K562 (cell line): ENCODE results near the gene WDR91. TPM values are rescaled to one million over a fixed set of nuclear protein-coding genes. Genes with fewer than 3 reads are reported as not detected.

Source experiments
- ATAC-seq: fragments of 200-7000 bp; cut with Tn5 transposase; 3 replicates; pipeline ENCODE4 v1.9.1; 2020; ENCODE audit warnings: moderate library complexity
- BruUV-seq: library from RNA; stranded (reverse); fragments of 400-500 nt; replicated peaks from 2 replicates; lab custom pipeline; 2021; lab: Mats Ljungman, UMichigan
- CTCF ChIA-PET: fragments of 300-600 bp; formaldehyde crosslinking; extraction: SDS; loops from one replicate; lab custom pipeline; 2021; ENCODE audit warnings: low intra/inter-chr PET ratio; lab: Yijun Ruan, JAX
- POLR2A ChIA-PET: fragments of 300-600, 350-650 bp; sonication (Branson Sonifier 250); formaldehyde crosslinking; extraction: SDS; loops from one replicate; lab custom pipeline; 2021; ENCODE audit warnings: antibody characterized with exemption, inconsistent platforms; lab: Yijun Ruan, JAX
- DNase-seq, 4 experiments: peaks; one replicate each; pipeline versions ENCODE4 v3.0.0 to v3.0.0-alpha.2; 2011 to 2018; ENCODE audit warnings: low spot score in 3 of 4, mixed read lengths in 3 of 4; ENCODE audit errors: extremely low read depth in 1 of 4
- FAIRE-seq: peaks from 2 replicates; lab custom pipeline; 2011; peaks lifted over from hg19 to GRCh38; lab: Jason Lieb, UNC
- H2AFZ ChIP-seq: 2 replicates; pipeline ENCODE4 v1.6.0; 2011; ENCODE audit warnings: low read depth, low read length, control low read depth, inconsistent platforms
- H3K27ac ChIP-seq: fragments of 200-600 bp; 3 replicates; pipeline ENCODE4 v1.8.0; 2011; ENCODE audit warnings: low read depth, mild to moderate bottlenecking, control low read depth, inconsistent platforms, low read length, moderate library complexity, mixed read lengths; ENCODE audit errors: extremely low read depth
- H3K27me3 ChIP-seq, 2 experiments: fragments of 300-600 bp in 1 of 2; 2 replicates in 1 of 2; 3 replicates in 1 of 2; pipeline versions ENCODE4 v1.6.0 to v1.8.0; 2011; ENCODE audit warnings: inconsistent platforms in 2 of 2, low read length in 2 of 2, mild to moderate bottlenecking in 1 of 2, mixed read lengths in 1 of 2, moderate library complexity in 1 of 2; ENCODE audit not compliant: control insufficient read depth in 2 of 2, insufficient read depth in 2 of 2
- H3K36me3 ChIP-seq: fragments of 300-600 bp; 3 replicates; pipeline ENCODE4 v1.8.0; 2011; ENCODE audit warnings: mild to moderate bottlenecking, low read length, inconsistent platforms; ENCODE audit not compliant: control insufficient read depth, insufficient read depth
- H3K4me1 ChIP-seq, 2 experiments: fragments of 200-600 bp in 1 of 2; replicated peaks in 1 of 2; 2 replicates in 1 of 2; 3 replicates in 1 of 2; pipeline versions ENCODE4 v1.5.1 to v1.8.0; 2011; ENCODE audit warnings: inconsistent platforms in 2 of 2, low read length in 2 of 2, mild to moderate bottlenecking in 1 of 2, mixed read lengths in 1 of 2, moderate library complexity in 1 of 2; ENCODE audit not compliant: control insufficient read depth in 2 of 2, insufficient read depth in 2 of 2
- H3K4me2 ChIP-seq: 2 replicates; pipeline ENCODE4 v1.6.1; 2011; ENCODE audit warnings: low read length, control low read depth, inconsistent platforms, mixed read lengths; ENCODE audit not compliant: insufficient read depth
- H3K4me3 ChIP-seq: fragments of 200-600 bp; sonication (generic), shearing (Covaris generic); 2 replicates; pipeline ENCODE4 v1.5.1; 2016; ENCODE audit warnings: control low read depth, inconsistent platforms
- H3K79me2 ChIP-seq: fragments of 200-600 bp; 3 replicates; pipeline ENCODE4 v1.8.0; 2011; ENCODE audit warnings: low read length, inconsistent platforms; ENCODE audit not compliant: control insufficient read depth, insufficient read depth
- H3K9ac ChIP-seq, 2 experiments: 2 replicates each; pipeline versions ENCODE4 v1.6.0 to v1.6.1; 2011; ENCODE audit warnings: low read depth in 2 of 2, low read length in 2 of 2, control low read depth in 1 of 2, inconsistent platforms in 1 of 2, mild to moderate bottlenecking in 1 of 2, mixed read lengths in 1 of 2; ENCODE audit not compliant: insufficient read depth in 1 of 2
- H3K9me1 ChIP-seq: one replicate; pipeline ENCODE4 v1.6.0; 2011; ENCODE audit warnings: inconsistent platforms, mild to moderate bottlenecking, low read length, moderate library complexity; ENCODE audit not compliant: control insufficient read depth, insufficient read depth
- H3K9me3 ChIP-seq: replicated peaks from 2 replicates; pipeline ENCODE4 v1.5.1; 2011; ENCODE audit warnings: low read depth, low read length, inconsistent platforms; ENCODE audit not compliant: control insufficient read depth, insufficient read depth
- H4K20me1 ChIP-seq: replicated peaks from 2 replicates; pipeline ENCODE4 v1.6.1; 2011; ENCODE audit warnings: low read length, inconsistent platforms, mixed read lengths; ENCODE audit not compliant: control insufficient read depth, insufficient read depth
- ELF1 ChIP-seq: fragments of 200-800 bp; sonication (Bioruptor generic); IDR thresholded peaks from 2 replicates; pipeline ENCODE4 v1.6.1; 2016; ENCODE audit warnings: missing genetic modification characterization, missing compliant biosample characterization
- NR4A1 ChIP-seq, 2 experiments: fragments of 250-450 bp in 1 of 2; fragments of 450-650 bp in 1 of 2; sonication (Bioruptor Pico) in 1 of 2; IDR thresholded peaks; 2 replicates each; pipeline versions ENCODE4 v1.4.0 to v1.6.1; 2016 to 2020; ENCODE audit warnings: mild to moderate bottlenecking in 2 of 2, missing compliant biosample characterization in 1 of 2, missing genetic modification characterization in 1 of 2, moderate library complexity in 1 of 2
- SMARCA4 ChIP-seq: fragments of 450-650 bp; IDR thresholded peaks from 2 replicates; pipeline ENCODE4 v1.6.1; 2016
- ZC3H4 ChIP-seq: sonication (generic); formaldehyde crosslinking; IDR thresholded peaks from 2 replicates; pipeline ENCODE4 v1.9.0; 2021; ENCODE audit warnings: missing genetic modification reagents, borderline replicate concordance
- ZFP1 ChIP-seq: fragments of 450-650 bp; formaldehyde crosslinking; IDR thresholded peaks from 2 replicates; pipeline ENCODE4 v1.4.0; 2020; ENCODE audit warnings: mild to moderate bottlenecking, mixed read lengths
- WGBS: fragments of 100-300 bp; shearing (Covaris generic); methylation state at CpG from one replicate; pipeline ENCODE4 v1.1.6; 2016; ENCODE audit warnings: low coverage, mixed read lengths; ENCODE audit not compliant: insufficient coverage; ENCODE audit errors: missing lambda C conversion rate; 5-methylcytosine and 5-hydroxymethylcytosine counted together
- in situ Hi-C: fragments of 300-500 bp; cut with MboI; formaldehyde crosslinking; loops from 4 replicates; pipeline ENCODE4 v1.15.0; 2018; ENCODE audit warnings: inconsistent platforms, mixed read lengths
- intact Hi-C: fragments of 100-400 bp; cut with micrococcal nuclease; formaldehyde crosslinking; loops from 2 replicates; pipeline ENCODE4 v1.14.2; 2022
- polyA plus RNA-seq, 8 experiments: library from polyadenylated mRNA; depleted of rRNA in 4 of 8; stranded (reverse) in 5 of 8; unstranded in 3 of 8; fragments of >200 nt; fragmentation: Nextera tagmentation in 2 of 8; fragmentation: Illumina TruSeq in 1 of 8; extraction: Ambion mirVana in 2 of 8; extraction: Trizol in 1 of 8; gene quantifications; 2 replicates each; pipeline versions ENCODE4 v1.2.1 to v1.2.3, GENCODE V29; 2011 to 2014; ENCODE audit warnings: inconsistent platforms in 1 of 8, missing spikeins in 1 of 8
- total RNA-seq, 7 experiments: library from RNA; depleted of rRNA in 6 of 7; stranded (reverse); fragments of >200 nt in 6 of 7; fragmentation: Illumina TruSeq in 2 of 7; extraction: Trizol in 2 of 7; gene quantifications; 2 replicates each; pipeline versions ENCODE4 v1.2.1 to v1.2.3, GENCODE V29; 2011 to 2021; ENCODE audit warnings: low replicate concordance in 1 of 7
- TF ChIP-seq, protein P1 (sequence below): sonication (generic); formaldehyde crosslinking; IDR thresholded peaks from 2 replicates; pipeline ENCODE4 v1.8.0; 2023; ENCODE audit warnings: missing genetic modification reagents, mild to moderate bottlenecking, borderline replicate concordance
- TF ChIP-seq, protein P2 (sequence below): fragments of 450-650 bp; IDR thresholded peaks from 2 replicates; pipeline ENCODE4 v1.7.0; 2016; ENCODE audit warnings: borderline replicate concordance

WDR91 gene
- total and polyA plus RNA-seq, 9 of the 15 experiments (the other 6 are each of a cell fraction or from before 2014, with no cell fraction given) = 1.9 to 18.2 (median 9.8) TPM

DNA sequence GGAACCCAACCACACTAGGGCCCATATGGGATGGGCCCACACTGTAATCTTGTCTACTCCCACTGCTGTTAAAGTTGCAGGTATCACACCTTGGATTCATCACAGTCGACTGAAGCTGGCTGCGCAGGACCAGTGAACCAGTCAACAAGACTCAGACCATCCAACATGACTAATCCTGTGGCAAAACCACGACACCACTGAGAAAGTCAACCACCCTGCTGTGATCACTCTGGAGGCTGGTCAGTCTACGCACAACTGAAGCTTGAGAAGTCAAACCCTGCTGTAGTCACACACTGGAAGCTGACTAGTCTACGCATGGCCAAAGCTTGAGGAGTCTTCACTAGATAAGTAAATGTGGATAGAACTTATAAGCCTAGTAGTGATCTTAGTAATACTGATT lies 31.2 kb downstream of the WDR91 start:
- Histone ChIP-seq H3K79me2 (no peaks in the 10 kb centered on the region), H3K27me3 (no peaks in the 10 kb centered on the region), H3K4me3 (no peak overlapping the region), H2AFZ (no peak overlapping the region), H4K20me1 (no peaks in the 10 kb centered on the region), H3K27ac (no peak overlapping the region), H3K36me3 (0 out of 3 replicates have a peak, but pooled peaks cover 2% of the 10 kb centered on the region), H3K4me1 (peaks cover 6 to 10% of the 10 kb centered on the region in 2 experiments; a peak in 4 of 5 replicates), H3K9ac (no peak overlapping the region), H3K4me2 (no peak overlapping the region), H3K9me3 (peaks cover 20% of the 10 kb centered on the region), H3K9me1 (no peaks in the 10 kb centered on the region)
- intact Hi-C loops = no loop called here
- CTCF ChIA-PET = interaction anchor here (0.5 kb wide), 1 partner anchor 1749 kb away, joined by 3 read pairs; no protein-coding TSS in a partner anchor
- no peak for ATAC-seq
- WGBS = 38% methylated on average over 5 of the region's 5 CpGs
- no peak for DNase-seq
- in situ Hi-C loops = no loop called here
- TF ChIP-seq ZFP1 = no peak
- TF ChIP-seq, protein P1, sequence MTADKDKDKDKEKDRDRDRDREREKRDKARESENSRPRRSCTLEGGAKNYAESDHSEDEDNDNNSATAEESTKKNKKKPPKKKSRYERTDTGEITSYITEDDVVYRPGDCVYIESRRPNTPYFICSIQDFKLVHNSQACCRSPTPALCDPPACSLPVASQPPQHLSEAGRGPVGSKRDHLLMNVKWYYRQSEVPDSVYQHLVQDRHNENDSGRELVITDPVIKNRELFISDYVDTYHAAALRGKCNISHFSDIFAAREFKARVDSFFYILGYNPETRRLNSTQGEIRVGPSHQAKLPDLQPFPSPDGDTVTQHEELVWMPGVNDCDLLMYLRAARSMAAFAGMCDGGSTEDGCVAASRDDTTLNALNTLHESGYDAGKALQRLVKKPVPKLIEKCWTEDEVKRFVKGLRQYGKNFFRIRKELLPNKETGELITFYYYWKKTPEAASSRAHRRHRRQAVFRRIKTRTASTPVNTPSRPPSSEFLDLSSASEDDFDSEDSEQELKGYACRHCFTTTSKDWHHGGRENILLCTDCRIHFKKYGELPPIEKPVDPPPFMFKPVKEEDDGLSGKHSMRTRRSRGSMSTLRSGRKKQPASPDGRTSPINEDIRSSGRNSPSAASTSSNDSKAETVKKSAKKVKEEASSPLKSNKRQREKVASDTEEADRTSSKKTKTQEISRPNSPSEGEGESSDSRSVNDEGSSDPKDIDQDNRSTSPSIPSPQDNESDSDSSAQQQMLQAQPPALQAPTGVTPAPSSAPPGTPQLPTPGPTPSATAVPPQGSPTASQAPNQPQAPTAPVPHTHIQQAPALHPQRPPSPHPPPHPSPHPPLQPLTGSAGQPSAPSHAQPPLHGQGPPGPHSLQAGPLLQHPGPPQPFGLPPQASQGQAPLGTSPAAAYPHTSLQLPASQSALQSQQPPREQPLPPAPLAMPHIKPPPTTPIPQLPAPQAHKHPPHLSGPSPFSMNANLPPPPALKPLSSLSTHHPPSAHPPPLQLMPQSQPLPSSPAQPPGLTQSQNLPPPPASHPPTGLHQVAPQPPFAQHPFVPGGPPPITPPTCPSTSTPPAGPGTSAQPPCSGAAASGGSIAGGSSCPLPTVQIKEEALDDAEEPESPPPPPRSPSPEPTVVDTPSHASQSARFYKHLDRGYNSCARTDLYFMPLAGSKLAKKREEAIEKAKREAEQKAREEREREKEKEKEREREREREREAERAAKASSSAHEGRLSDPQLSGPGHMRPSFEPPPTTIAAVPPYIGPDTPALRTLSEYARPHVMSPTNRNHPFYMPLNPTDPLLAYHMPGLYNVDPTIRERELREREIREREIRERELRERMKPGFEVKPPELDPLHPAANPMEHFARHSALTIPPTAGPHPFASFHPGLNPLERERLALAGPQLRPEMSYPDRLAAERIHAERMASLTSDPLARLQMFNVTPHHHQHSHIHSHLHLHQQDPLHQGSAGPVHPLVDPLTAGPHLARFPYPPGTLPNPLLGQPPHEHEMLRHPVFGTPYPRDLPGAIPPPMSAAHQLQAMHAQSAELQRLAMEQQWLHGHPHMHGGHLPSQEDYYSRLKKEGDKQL (CRISPR knock-in tag) = no peak
- no peak for TF ChIP-seq NR4A1 (CRISPR knock-in tag; IDR thresholded peaks at IDR 0.05)
- no peak for TF ChIP-seq NR4A1 (tag; IDR thresholded peaks at IDR 0.05)
- TF ChIP-seq SMARCA4 = no peak
- no peak for TF ChIP-seq ZC3H4 (CRISPR knock-in tag)
- TF ChIP-seq, protein P2, sequence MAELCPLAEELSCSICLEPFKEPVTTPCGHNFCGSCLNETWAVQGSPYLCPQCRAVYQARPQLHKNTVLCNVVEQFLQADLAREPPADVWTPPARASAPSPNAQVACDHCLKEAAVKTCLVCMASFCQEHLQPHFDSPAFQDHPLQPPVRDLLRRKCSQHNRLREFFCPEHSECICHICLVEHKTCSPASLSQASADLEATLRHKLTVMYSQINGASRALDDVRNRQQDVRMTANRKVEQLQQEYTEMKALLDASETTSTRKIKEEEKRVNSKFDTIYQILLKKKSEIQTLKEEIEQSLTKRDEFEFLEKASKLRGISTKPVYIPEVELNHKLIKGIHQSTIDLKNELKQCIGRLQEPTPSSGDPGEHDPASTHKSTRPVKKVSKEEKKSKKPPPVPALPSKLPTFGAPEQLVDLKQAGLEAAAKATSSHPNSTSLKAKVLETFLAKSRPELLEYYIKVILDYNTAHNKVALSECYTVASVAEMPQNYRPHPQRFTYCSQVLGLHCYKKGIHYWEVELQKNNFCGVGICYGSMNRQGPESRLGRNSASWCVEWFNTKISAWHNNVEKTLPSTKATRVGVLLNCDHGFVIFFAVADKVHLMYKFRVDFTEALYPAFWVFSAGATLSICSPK = no peak
- no peak for TF ChIP-seq ELF1 (tag)
- TF ChIP-seq, all 486 proteins: peak for 0
- BruUV-seq = no TSS peak
- no peak for FAIRE-seq
- POLR2A ChIA-PET = interaction anchor here (0.8 to 2.9 kb wide), 4 partner anchors 8 to 76 kb away, joined by 3 to 10 read pairs (median 4); partner anchors contain the start of genes CYREN and TMEM140
